ENCODE results near the gene TMEM185B.
"Not testable (repeated sequence)": the region's sequence is repeated elsewhere in the genome, so short reads cannot be mapped to it uniquely, and the experiment has no call there.

TMEM185B gene

DNA sequence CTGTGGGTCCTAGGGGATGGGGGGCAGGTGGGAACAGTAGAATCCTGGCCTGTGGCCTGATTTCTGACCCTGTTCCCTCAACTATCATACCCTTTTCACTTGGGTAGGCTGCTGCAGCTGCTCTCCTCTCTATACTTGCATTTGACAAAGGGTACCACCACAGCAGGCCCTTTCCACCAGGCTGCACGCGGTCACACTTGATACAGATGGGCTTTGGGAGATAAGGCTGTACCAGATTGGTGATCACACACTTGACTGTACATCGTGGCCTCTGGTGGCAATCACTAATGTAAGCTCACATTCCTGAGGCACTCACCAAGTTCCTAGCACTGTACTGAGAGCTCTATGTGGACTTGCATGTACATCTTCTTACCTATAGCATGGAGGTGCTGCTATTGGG lies 27.9 kb upstream of the TMEM185B start:
- no peak for DNase-seq (ENCODE audit: low spot score)

DNA sequence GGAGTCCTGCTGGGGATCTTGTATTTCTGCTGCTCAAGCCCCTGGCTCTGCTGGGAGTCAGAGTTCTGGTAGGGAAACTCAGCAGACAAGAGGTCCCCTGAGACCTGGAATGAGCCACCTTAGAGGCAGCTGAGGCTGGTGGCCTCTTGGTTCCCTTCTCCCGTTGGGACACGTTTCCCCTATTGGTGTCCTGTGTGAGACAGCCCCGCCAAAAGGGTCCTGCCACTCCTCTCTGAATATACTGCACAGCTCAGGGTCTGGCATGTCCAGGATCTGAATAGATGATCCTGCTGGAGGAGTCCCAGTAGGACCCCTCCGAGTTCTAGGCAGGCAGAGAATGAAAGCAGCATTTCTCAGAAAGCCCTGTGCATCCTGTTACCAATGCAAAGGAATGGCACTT lies 27.4 kb upstream of the TMEM185B start:
- no peak for DNase-seq (ENCODE audit: low spot score)

GRCh38 chr2:120247851-120248250 lies 24.7 kb upstream of the TMEM185B start:
- no peak for DNase-seq (ENCODE audit: low spot score)

GRCh38 chr2:120246546-120247300 lies 23.5 kb upstream of the TMEM185B start:
- DNase-seq (ENCODE audit: low spot score) = no peak

- DNase-seq (ENCODE audit: low spot score) = no peak
Observed at GRCh38 chr2:120245520-120246332, 22.5 kb upstream of the TMEM185B start.

- no peak for DNase-seq (ENCODE audit: low spot score)
Observed at GRCh38 chr2:120244656-120245519, 21.7 kb upstream of the TMEM185B start.

DNA sequence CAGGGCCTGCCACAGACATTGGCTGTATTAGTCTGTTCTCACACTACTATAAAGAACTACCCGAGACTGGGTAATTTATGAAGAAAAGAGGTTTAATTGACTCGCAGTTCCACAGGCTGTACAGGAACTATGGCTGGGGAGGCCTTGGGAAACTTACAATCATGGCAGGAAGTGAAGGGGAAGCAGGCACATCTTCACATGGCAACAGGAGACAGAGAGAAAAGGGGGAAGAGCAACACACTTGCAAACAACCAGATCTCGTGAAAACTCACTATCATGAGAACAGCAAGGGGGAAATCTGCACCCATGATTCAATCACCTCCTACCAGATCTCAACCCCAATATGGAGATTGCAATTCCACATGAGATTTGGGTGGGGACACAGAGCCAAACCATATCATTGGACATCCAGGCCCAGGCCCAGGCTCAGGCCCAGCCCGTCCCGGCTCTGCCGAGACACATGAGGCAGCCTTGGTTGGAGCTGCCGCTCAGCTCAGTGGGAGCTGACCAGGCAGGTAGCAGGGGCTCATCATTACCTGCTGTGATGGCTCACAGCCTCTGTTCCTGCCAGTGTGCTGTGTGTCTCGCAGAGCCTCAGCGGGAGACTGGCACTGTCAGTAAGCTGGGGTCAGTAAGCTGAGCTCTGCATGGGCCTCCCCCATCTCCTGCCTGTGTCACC lies 20.8 kb upstream of the TMEM185B start:
- no peak for DNase-seq (ENCODE audit: low spot score)

GRCh38 chr2:120243211-120243610 lies 20.0 kb upstream of the TMEM185B start:
- DNase-seq (ENCODE audit: low spot score) = no peak

- no peak for DNase-seq (ENCODE audit: low spot score)
Observed at GRCh38 chr2:120241684-120242083, 18.5 kb upstream of the TMEM185B start.

GRCh38 chr2:120240901-120241429 lies 17.8 kb upstream of the TMEM185B start:
- DNase-seq (ENCODE audit: low spot score) = no peak

DNA sequence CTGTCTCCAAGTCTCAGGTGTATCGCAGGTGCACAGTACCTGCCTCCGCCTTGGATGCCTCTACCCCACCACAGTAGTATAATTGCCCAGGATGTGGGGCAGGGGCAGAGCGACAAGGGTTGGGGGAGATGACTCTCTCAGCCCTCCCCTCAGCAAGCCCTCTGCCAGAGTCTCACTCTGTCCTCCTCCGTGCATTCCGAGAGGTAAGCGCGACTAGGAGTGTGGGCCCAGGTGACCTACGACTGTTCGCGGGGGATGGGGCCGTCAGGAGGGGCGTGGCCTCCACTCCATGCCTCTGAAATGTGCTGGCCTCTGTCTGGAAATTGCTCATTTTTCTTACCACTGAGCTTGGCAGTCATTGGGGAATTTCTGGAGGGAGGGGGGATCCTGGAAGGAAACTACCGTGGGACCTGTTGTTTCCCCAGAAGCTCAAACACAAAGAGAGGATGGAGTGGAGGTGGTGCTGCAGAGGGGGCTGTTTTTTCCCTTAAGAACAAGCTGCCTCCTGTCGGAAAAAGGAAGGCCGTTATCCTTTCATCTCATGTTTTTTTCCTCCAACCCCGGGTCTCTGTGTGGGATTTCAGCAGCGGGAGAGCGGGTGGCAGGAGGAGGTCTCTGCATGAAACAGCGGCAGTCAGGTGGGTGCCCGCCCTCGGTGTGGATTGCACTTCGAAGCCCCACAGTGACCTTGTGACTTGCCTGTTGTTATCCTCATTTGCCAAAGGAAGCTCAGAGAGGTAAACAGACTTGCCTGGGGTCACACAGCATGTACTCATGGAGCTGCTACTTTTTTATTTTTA lies 16.5 kb upstream of the TMEM185B start:
- no peak for DNase-seq (ENCODE audit: low spot score)

- DNase-seq (ENCODE audit: low spot score) = no peak
Observed at GRCh38 chr2:120238728-120239487, 15.7 kb upstream of the TMEM185B start.

- no peak for DNase-seq (ENCODE audit: low spot score)
Observed at GRCh38 chr2:120237491-120237902, 14.3 kb upstream of the TMEM185B start.

GRCh38 chr2:120236791-120237190 lies 13.6 kb upstream of the TMEM185B start:
- peak; percentile 42 for DNase-seq (ENCODE audit: low spot score)

DNA sequence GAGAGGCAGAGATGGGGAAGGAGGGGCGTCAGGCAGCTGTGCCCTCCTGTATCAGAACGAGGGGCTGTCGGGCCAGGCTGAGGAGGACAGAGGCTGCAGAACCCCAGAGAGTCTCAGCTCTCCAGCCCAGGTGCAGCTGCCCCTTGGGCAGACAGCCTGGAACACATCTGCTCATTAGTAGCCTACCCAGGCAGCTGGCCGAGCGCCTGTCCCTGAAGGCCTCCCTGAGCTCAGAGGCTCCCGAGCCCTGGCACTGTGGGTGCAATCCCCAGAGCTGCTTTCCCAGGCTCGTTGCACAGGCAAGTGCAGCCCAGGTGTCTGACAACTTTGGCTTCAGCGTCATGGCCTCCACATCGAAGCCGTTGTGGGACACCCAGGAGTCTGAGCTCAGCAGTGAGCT lies 13.1 kb upstream of the TMEM185B start:
- peak; percentile 32 for DNase-seq (ENCODE audit: low spot score)

GRCh38 chr2:120235681-120236080 lies 12.5 kb upstream of the TMEM185B start:
- DNase-seq (ENCODE audit: low spot score) = peak; percentile 29

- DNase-seq (ENCODE audit: low spot score) = not testable (repeated sequence)
Observed at GRCh38 chr2:120235158-120235557, 12.0 kb upstream of the TMEM185B start.

DNA sequence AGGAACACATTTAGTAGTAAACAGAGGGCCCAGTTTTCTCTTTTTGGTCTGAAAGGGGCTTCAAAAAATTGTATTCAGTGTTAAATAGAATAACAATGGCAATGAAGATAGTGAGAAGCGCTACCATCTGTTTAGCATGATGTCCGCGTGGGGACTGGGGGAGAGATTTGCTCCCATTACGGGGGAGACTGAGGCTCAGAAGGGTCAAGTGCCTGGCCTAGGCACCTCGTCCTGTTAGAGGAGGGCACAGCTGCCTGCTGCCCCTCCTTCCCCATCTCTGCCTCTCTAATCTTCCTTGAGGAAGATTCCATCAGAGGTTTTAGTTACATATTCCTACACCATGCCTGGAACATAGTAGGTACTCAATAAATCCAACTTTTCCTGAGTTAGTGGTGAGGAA lies 10.1 kb upstream of the TMEM185B start:
- DNase-seq (ENCODE audit: low spot score) = no peak

DNA sequence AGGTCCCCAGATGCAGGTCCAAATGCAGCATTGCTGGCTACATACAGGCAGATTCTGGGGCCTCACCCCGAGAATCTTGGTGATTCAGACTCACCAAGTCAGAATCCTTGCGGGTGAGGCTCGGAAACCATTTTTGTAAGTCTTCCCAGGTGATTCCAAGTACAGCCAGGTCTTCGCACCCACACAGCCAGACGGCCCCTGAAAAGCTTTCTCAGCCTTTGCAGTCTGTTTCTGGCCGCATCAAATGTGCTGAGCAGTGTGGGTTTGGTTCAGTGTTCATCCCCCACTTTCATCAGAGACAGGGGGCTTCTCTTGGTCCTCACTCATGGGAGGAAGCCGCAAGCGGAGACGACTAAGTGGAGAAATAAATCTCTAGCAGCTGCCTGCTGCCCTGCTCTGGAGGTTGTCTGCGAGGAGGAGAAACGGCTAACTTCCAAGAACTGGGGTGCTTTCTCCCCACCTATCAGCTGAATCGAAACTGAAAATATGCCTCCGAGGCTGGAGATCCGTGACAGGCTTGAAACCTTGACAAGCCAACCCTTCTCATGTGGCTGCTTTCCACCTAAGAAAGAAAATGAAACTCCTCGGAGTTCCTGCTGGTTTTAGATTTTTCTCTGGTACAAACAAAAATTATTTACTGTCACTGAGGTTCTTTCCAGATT lies 8.9 kb upstream of the TMEM185B start:
- no peak for DNase-seq (ENCODE audit: low spot score)

Data from ecto neural progenitor cell (in vitro differentiated cells).